ENCODE results near the gene FADS2.

DNA sequence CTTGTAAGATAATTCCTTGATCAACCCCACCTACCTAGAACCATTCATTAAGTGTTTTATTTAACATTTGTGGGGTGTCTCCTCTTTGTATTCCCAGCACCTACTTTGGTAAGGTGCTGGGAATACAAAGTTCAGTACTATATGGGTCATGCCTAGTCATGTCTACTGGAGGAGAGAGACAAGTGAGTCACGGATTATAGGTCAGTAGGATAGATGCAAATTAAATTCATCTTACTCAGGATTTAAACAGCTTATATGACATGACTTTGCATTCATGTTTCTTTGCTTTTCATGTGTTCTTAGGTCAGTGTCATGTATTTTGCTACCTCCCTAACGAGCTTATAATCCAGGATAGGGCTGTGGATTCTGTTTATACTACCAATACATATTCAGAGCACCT is 7.9 kb upstream of the FADS2 start:
- TF ChIP-seq, protein P1, sequence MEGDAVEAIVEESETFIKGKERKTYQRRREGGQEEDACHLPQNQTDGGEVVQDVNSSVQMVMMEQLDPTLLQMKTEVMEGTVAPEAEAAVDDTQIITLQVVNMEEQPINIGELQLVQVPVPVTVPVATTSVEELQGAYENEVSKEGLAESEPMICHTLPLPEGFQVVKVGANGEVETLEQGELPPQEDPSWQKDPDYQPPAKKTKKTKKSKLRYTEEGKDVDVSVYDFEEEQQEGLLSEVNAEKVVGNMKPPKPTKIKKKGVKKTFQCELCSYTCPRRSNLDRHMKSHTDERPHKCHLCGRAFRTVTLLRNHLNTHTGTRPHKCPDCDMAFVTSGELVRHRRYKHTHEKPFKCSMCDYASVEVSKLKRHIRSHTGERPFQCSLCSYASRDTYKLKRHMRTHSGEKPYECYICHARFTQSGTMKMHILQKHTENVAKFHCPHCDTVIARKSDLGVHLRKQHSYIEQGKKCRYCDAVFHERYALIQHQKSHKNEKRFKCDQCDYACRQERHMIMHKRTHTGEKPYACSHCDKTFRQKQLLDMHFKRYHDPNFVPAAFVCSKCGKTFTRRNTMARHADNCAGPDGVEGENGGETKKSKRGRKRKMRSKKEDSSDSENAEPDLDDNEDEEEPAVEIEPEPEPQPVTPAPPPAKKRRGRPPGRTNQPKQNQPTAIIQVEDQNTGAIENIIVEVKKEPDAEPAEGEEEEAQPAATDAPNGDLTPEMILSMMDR (conservative IDR thresholded peaks at IDR 0.05): no peak
- no peak for TF ChIP-seq EZH2 (IDR thresholded peaks at IDR 0.05; ENCODE audit: low read depth)
